GM19452 (cell line): ENCODE data around the gene DIDO1.
"Not testable (repeated sequence)": the region's sequence is repeated elsewhere in the genome, so short reads cannot be mapped to it uniquely, and the experiment has no call there.

Experiments
- ATAC-seq: cut with Tn5 transposase; IDR thresholded peaks from one replicate; pipeline ENCODE4 v1.9.1; 2021; ENCODE audit not compliant: unreplicated experiment

Gene DIDO1

GRCh38 chr20:62962891-62963613 lies 36.7 kb upstream of the DIDO1 start:
- no peak for ATAC-seq

- no peak for ATAC-seq
Observed at GRCh38 chr20:62962221-62962879, 36.0 kb upstream of the DIDO1 start.

- ATAC-seq, result no peak
Observed at GRCh38 chr20:62961799-62962198, 35.5 kb upstream of the DIDO1 start.

DNA sequence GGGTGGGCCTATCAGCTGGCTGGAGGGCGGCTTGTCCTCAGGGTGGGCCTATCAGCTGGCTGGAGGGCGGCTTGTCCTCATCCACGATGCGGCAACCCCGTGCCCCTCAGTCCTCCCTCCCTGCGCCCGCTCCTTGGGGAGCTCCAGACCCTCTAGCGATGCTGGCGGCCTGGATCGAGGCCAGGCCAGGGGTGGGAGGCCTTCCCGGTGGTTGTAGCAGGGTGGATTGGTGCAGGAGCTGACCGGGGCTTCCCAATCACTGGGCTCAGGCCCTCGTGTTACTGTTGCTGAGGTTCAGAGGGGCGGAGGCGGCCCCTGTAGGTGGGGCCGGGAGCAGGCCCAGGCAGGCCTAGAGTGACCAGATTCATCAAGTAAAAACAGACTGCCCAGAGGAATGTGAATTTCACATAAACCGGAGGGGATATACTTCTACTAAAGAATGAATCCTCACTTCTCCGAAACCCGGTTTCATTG lies 35.0 kb upstream of the DIDO1 start:
- no peak for ATAC-seq

DNA sequence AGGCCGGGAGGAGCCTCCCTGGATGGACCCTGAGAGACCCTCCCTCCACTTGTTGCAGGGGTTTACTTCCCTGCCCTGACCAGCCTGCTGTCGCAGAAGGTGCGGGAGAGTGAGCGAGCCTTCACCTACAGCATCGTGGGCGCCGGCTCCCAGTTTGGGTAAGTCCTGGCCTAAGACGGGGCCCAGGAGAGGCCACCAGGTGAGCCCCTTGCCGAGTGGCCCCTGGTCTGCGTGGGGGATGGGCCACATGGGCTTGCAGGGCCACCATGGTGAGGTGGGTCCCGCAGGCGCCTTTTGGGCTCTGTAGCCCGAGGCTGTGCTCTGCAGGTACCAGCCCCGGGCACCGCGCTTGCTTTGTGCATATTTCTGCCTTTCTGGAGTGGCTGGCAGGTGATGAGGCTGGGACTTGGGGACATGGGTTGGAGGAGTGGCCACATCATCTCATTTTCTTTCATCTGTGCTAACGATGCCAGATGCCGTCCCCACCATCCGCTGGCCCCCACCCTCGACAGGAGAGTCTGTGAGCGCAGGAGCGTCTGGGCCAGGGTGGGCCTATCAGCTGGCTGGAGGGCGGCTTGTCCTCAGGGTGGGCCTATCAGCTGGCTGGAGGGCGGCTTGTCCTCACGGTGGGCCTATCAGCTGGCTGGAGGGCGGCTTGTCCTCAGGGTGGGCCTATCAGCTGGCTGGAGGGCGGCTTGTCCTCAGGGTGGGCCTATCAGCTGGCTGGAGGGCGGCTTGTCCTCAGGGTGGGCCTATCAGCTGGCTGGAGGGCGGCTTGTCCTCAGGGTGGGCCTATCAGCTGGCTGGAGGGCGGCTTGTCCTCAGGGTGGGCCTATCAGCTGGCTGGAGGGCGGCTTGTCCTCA lies 34.4 kb upstream of the DIDO1 start:
- not testable (repeated sequence) for ATAC-seq

- no peak for ATAC-seq
Observed at GRCh38 chr20:62959998-62960436, 33.7 kb upstream of the DIDO1 start.

- ATAC-seq, result no peak
Observed at GRCh38 chr20:62959101-62959971, 33.0 kb upstream of the DIDO1 start.

- no peak for ATAC-seq
Observed at GRCh38 chr20:62958388-62959100, 32.2 kb upstream of the DIDO1 start.

DNA sequence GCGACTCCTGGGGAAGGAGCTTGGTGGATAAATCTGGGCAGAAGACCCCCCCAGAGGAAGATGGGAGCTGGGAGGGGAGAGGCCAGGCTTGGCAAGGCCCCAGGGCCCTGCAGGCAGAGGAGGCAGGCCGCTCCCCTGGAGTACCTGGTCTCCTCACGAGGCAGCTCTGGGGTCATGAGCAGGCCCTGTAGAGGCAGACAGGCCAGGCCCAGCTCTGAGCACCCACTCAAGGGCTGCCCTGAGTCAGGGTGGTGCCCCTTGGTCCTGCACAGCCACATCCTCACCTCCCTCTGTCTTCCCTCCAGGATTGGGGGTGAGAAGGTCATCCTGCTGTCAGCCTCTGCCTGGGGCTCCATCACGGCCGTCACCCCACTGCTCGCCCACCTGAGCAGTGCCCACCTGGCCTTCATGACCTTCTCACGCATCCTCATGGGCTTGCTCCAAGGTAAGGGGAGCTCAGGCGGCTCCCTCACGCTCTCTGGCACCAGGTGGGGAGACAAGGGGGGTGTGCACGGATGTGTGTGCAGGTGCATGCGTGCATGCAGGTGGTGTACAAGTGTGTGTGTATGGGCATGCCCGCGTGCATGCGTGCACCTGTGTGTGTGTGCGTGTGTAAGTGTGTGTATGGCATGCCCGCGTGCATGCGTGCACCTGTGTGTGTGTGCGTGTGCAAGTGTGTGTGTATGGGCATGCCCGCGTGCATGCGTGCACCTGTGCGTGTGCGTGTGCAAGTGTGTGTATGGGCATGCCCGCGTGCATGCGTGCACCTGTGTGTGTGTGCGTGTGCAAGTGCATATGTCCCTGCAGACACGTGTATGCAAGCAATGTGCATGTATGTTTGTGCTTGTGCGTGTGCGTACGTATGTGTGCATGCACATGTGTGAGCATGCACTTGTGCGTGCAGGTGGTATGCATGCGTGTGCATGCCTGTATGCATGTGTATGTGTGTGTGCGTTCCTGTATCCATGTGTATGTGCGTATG lies 31.1 kb upstream of the DIDO1 start:
- no peak for ATAC-seq

DNA sequence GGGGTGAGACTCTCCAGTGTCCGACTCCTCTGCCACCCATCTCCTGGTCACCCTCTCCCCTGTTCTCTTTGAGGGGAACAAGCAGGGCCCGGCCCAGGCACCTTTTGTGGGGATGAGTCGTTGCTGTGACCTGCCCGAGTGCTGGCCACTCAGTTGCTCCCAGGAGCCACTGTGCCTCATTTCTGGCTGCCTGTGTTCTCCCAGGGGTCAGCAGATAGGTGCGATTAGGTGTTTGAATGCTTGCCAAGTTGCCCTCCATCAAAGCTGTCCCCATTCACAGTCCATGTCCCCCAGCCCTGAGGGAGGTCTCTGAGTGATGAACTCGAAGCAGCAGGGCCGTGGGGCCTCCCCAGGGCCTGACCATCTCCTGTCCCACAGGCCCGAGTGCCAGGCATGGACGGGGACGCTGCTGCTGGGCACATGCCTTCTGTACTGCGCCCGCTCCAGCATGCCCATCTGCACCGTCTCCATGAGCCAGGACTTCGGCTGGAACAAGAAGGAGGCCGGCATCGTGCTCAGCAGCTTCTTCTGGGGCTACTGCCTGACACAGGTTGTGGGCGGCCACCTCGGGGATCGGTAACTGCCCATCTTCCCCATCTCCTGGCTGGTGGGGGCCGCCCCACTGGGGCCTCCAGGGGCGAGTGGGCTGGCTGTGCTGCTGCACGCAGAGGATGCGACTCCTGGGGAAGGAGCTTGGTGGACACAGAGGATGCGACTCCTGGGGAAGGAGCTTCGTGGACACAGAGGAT lies 30.3 kb upstream of the DIDO1 start:
- no peak for ATAC-seq

DNA sequence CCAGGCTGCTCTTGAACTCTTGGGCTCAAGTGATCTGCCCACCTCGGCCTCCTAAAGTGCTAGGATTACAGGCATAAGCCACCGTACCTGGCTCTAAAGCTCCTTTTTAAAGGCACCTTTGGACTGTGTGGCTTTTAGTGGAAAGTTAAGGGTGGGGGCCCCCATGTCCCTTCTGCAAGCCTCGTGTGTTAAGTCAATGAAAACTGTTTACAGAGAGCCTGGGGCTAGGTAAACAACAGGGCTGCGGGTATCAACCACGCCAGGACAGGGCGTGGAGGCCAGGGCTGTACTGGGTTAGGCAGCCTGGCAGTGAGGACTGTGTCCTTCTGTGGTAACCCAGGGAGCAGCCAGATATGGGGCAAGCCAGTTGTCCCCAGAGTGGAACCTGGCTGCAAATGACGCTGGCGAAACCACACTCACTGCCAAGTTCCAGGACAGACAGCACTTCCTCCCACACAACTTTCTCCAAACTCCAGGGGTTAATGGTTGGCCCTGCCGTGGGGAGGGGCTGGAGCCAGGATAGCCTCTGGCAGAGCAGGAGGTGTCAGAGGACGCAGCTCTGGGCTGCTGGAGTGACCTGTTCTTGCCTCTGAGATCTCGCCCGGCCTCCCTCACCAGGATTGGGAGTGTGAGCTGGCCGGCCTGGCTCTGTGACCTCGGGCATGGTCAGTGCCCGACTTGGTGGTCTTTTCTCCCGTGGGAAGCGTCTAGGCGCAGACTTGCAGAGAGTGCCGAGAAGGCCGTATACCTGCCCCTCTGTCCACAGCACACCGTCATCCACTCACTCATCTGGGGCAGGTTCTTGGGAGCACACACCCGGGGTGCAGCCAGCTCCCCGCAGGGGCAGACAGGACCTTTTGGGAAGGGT lies 29.4 kb upstream of the DIDO1 start:
- no peak for ATAC-seq

DNA sequence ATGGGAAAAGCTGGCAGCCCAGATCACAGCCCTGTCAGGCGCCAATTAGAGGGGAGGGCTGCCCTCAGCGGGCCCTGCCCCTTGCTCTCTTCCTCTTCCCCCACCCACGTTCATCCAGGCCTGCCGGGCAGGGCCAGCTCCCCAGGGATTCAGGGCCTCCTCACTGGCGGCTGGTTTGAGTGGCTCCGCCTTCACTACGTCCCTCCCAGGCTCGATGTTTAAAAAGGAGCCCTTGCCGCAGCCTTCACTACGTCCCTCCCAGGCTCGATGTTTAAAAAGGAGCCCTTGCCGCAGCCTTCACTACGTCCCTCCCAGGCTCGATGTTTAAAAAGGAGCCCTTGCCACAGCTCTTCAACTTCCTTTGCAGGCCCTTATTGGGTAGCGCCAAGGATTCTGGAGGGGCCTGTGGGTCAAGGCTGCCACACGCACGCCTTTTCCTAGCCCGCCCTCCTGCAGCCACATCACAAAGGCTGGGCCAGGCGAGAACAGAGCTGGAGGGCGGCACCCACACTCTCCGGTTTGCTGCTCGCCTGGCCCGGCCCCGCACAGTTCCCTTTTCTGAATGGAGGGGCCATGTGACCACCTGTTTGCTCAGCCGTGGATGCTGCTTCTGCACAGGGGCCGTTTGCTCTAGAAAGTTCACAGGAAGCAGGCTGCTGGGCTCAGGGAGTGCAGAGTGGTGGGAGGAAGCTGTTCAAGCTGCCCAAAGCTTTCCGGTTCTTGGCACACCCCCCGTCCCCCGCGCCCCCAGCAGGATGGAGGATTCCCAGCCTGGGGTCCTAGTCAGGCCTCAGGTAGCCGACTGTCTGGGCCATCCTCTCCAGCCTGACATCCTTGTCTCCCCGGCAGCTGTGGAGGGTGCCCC lies 27.8 kb upstream of the DIDO1 start:
- peak; percentile 62 for ATAC-seq

- no peak for ATAC-seq
Observed at GRCh38 chr20:62952968-62953838, 26.9 kb upstream of the DIDO1 start.

DNA sequence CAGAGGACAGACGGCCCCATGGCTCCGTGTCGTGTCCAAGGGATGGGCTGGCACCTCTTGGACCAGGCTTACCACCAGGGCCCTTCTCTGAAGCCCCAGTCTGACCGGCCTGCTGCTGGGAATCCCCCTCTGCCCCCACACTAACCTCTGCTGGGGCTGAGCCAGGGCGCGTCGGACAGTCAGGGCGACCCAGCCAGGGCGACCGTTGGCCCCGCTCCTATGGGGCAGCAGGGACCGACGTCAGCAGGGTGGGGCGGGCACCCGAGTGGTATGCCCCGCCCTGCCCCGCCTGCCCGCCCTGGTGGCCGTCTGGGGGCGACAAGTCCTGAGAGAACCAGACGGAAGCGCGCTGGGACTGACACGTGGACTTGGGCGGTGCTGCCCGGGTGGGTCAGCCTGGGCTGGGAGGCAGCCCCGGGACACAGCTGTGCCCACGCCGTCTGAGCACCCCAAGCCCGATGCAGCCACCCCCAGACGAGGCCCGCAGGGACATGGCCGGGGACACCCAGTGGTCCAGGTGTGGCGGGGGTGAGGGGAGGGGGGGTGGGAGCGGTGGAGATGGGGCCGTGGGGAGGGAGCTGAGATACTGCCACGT lies 26.2 kb upstream of the DIDO1 start, which contains the start of gene SLC17A9:
SLC17A9 (plus strand) TSS at position 337 of the 595 bp plus-strand sequence; CDS start at position 459, 122 bp downstream.
- ATAC-seq, result peak; percentile 47
